ENCODE results near the gene GMCL2. TPM values are rescaled to one million over a fixed set of nuclear protein-coding genes. Genes with fewer than 3 reads are reported as not detected.

The GMCL2 gene
- total and polyA plus RNA-seq, 4 donors: not detected

- Histone ChIP-seq H3K27ac (ENCODE audit: low read depth in 1 of 2, low read length in 2 of 2) (peak overlapping the region in 1 of 2 donors; percentile 3), H3K36me3 (ENCODE audit: control insufficient read depth in 4 of 4, insufficient read depth in 3 of 4, low read depth in 1 of 4, low read length in 3 of 4) (peaks cover 4 to 44% (median 32%) of the 10 kb centered on the region in 4 donors), H3K4me3 (ENCODE audit: low read depth in 1 of 3, low read length in 3 of 3) (no peak overlapping the region), H3K9ac (ENCODE audit: low read depth in 1 of 2, low read length in 2 of 2) (no peak overlapping the region), H3K4me1 (ENCODE audit: control insufficient read depth in 4 of 4, insufficient read depth in 4 of 4, low read length in 3 of 4) (peaks cover 17 to 56% (median 37%) of the 10 kb centered on the region in 4 donors), H3K27me3 (ENCODE audit: control insufficient read depth in 4 of 4, insufficient read depth in 4 of 4, low read length in 3 of 4) (no peaks in the 10 kb centered on the region), H3K9me3 (ENCODE audit: control insufficient read depth in 4 of 4, low read length in 3 of 4) (no peaks in the 10 kb centered on the region)
- DNase-seq (ENCODE audit: low spot score): no peak
- WGBS: 97% methylated on average over 4 of the region's 4 CpGs
- no peak for TF ChIP-seq JUND (IDR thresholded peaks at IDR 0.05)
- TF ChIP-seq FOXA2 (IDR thresholded peaks at IDR 0.05): no peak
- TF ChIP-seq SP1 (IDR thresholded peaks at IDR 0.05): no peak
- no peak for TF ChIP-seq FOXA1 (IDR thresholded peaks at IDR 0.05)
- no peak for TF ChIP-seq HNF4A (conservative IDR thresholded peaks at IDR 0.05)
- no peak for TF ChIP-seq YY1 (IDR thresholded peaks at IDR 0.05)
- TF ChIP-seq NR2F2 (IDR thresholded peaks at IDR 0.05): no peak
- no peak for TF ChIP-seq RXRA (IDR thresholded peaks at IDR 0.05)
- TF ChIP-seq EGR1 (IDR thresholded peaks at IDR 0.05; ENCODE audit: low read depth in 2 of 2): no peak
- TF ChIP-seq RAD21 (IDR thresholded peaks at IDR 0.05): no peak
- TF ChIP-seq MAX (IDR thresholded peaks at IDR 0.05): no peak
- no peak for TF ChIP-seq ZBTB33 (IDR thresholded peaks at IDR 0.05)
- TF ChIP-seq HNF4G (IDR thresholded peaks at IDR 0.05): no peak
These were observed 40.0 kb upstream of the GMCL2 start for GRCh38 chr5:178227138-178227659.

GRCh38 chr5:178225174-178225573, 38.0 kb upstream of the GMCL2 start:
- WGBS: 53% methylated on average over 6 of the region's 6 CpGs
- no peaks in the 10 kb centered on the region for H3K27me3 ChIP-seq (ENCODE audit: control insufficient read depth in 4 of 4, insufficient read depth in 4 of 4, low read length in 3 of 4)
- DNase-seq (ENCODE audit: low spot score): no peak
- no peak overlapping the region for H3K9ac ChIP-seq (ENCODE audit: low read depth in 1 of 2, low read length in 2 of 2)
- H3K27ac ChIP-seq (ENCODE audit: low read depth in 1 of 2, low read length in 2 of 2): peak overlapping the region in 1 of 2 donors; percentile 10
- H3K4me1 ChIP-seq (ENCODE audit: control insufficient read depth in 4 of 4, insufficient read depth in 4 of 4, low read length in 3 of 4): peaks cover 15 to 40% (median 28%) of the 10 kb centered on the region in 4 donors
- TF ChIP-seq TAF1 (conservative IDR thresholded peaks at IDR 0.05) (no peak), CTCF (IDR thresholded peaks at IDR 0.05; ENCODE audit: low read depth, low read length, missing input control) (no peak), YY1 (IDR thresholded peaks at IDR 0.05) (no peak), NR2F2 (IDR thresholded peaks at IDR 0.05) (peak; percentile 41), JUND (IDR thresholded peaks at IDR 0.05) (no peak), SP1 (IDR thresholded peaks at IDR 0.05) (peak; percentile 10), RXRA (IDR thresholded peaks at IDR 0.05) (peak; percentile 57 to 79), RAD21 (IDR thresholded peaks at IDR 0.05) (no peak), FOXA2 (IDR thresholded peaks at IDR 0.05) (no peak)
- H3K9me3 ChIP-seq (ENCODE audit: control insufficient read depth in 4 of 4, low read length in 3 of 4): no peaks in the 10 kb centered on the region
- H3K4me3 ChIP-seq (ENCODE audit: low read depth in 1 of 3, low read length in 3 of 3): no peak overlapping the region
- peaks cover 4 to 58% (median 43%) of the 10 kb centered on the region in 4 donors for H3K36me3 ChIP-seq (ENCODE audit: control insufficient read depth in 4 of 4, insufficient read depth in 3 of 4, low read depth in 1 of 4, low read length in 3 of 4)

GRCh38 chr5:178224403-178224802, 37.2 kb upstream of the GMCL2 start:
- DNase-seq (ENCODE audit: low spot score): no peak
- 97% methylated on average over 17 of the region's 17 CpGs for WGBS
- Histone ChIP-seq H3K27ac (ENCODE audit: low read depth in 1 of 2, low read length in 2 of 2) (no peak overlapping the region), H3K9me3 (ENCODE audit: control insufficient read depth in 4 of 4, low read length in 3 of 4) (no peaks in the 10 kb centered on the region), H3K4me3 (ENCODE audit: low read depth in 1 of 3, low read length in 3 of 3) (no peak overlapping the region), H3K36me3 (ENCODE audit: control insufficient read depth in 4 of 4, insufficient read depth in 3 of 4, low read depth in 1 of 4, low read length in 3 of 4) (peaks cover 5 to 55% (median 37%) of the 10 kb centered on the region in 4 donors), H3K9ac (ENCODE audit: low read depth in 1 of 2, low read length in 2 of 2) (no peak overlapping the region), H3K4me1 (ENCODE audit: control insufficient read depth in 4 of 4, insufficient read depth in 4 of 4, low read length in 3 of 4) (peaks cover 9 to 32% (median 20%) of the 10 kb centered on the region in 4 donors), H3K27me3 (ENCODE audit: control insufficient read depth in 4 of 4, insufficient read depth in 4 of 4, low read length in 3 of 4) (no peaks in the 10 kb centered on the region)
- TF ChIP-seq HNF4G (IDR thresholded peaks at IDR 0.05) (no peak), REST (IDR thresholded peaks at IDR 0.05) (no peak), JUND (IDR thresholded peaks at IDR 0.05) (no peak), MAX (IDR thresholded peaks at IDR 0.05) (no peak), ATF3 (IDR thresholded peaks at IDR 0.05) (no peak), HNF4A (conservative IDR thresholded peaks at IDR 0.05) (no peak), RXRA (IDR thresholded peaks at IDR 0.05) (no peak), NR2F2 (IDR thresholded peaks at IDR 0.05) (no peak), FOXA2 (IDR thresholded peaks at IDR 0.05) (no peak), SP1 (IDR thresholded peaks at IDR 0.05) (no peak), TAF1 (conservative IDR thresholded peaks at IDR 0.05) (no peak), GABPA (IDR thresholded peaks at IDR 0.05 in 1 of 2, conservative IDR thresholded peaks at IDR 0.05 in 1 of 2) (no peak)

Data from liver (tissue), 9 donors.